Endothelial cell (in vitro differentiated cells): Measurements from ENCODE around the gene MAB21L1. TPM values are rescaled to one million over a fixed set of nuclear protein-coding genes. Genes with fewer than 3 reads are reported as not detected.

Experiments
- DNase-seq: peaks from one replicate; pipeline ENCODE4 v3.0.0; 2021; ENCODE audit warnings: low spot score
- H3K27ac Mint-ChIP-seq: one replicate; pipeline ENCODE4 v1.8.0; 2021; ENCODE audit warnings: mixed read lengths, inconsistent platforms; ENCODE audit not compliant: unreplicated experiment
- H3K27me3 Mint-ChIP-seq: one replicate; pipeline ENCODE4 v1.8.0; 2021; ENCODE audit warnings: mild to moderate bottlenecking, moderate library complexity, mixed read lengths, inconsistent platforms; ENCODE audit not compliant: unreplicated experiment
- H3K36me3 Mint-ChIP-seq: one replicate; pipeline ENCODE4 v1.8.0; 2021; ENCODE audit warnings: mild to moderate bottlenecking, low read depth, mixed read lengths, inconsistent platforms; ENCODE audit not compliant: unreplicated experiment
- H3K4me1 Mint-ChIP-seq: one replicate; pipeline ENCODE4 v1.8.0; 2021; ENCODE audit warnings: mild to moderate bottlenecking, mixed read lengths, inconsistent platforms; ENCODE audit not compliant: unreplicated experiment
- H3K4me3 Mint-ChIP-seq: one replicate; pipeline ENCODE4 v1.8.0; 2021; ENCODE audit warnings: mild to moderate bottlenecking, mixed read lengths, inconsistent platforms; ENCODE audit not compliant: unreplicated experiment
- H3K9me3 Mint-ChIP-seq: one replicate; pipeline ENCODE4 v1.8.0; 2021; ENCODE audit warnings: mixed read lengths, inconsistent platforms; ENCODE audit not compliant: unreplicated experiment
- CTCF ChIP-seq: fragments of 200-600 bp; sonication (generic); IDR thresholded peaks from one replicate; pipeline ENCODE4 v1.5.0; 2021; ENCODE audit warnings: antibody characterized with exemption; ENCODE audit not compliant: unreplicated experiment
- total RNA-seq: library from RNA; stranded (reverse); fragmentation: NEBNext Ultra II Directional; extraction: Animal tissue kit (Norgen Biotek cat#: 25700); gene quantifications from one replicate; pipeline ENCODE4 v1.2.1, GENCODE V29; 2021; ENCODE audit not compliant: unreplicated experiment

MAB21L1 gene
- total RNA-seq, 1 donor from 2014 or later = 0.13 TPM

- DNase-seq = no peak
- H3K4me1 Mint-ChIP-seq = peaks cover 12% of the 10 kb centered on the region
- no peak overlapping the region for H3K27ac Mint-ChIP-seq
- H3K36me3 Mint-ChIP-seq = no peaks in the 10 kb centered on the region
- H3K4me3 Mint-ChIP-seq = no peak overlapping the region
- TF ChIP-seq CTCF = no peak
- no peaks in the 10 kb centered on the region for H3K27me3 Mint-ChIP-seq
- no peaks in the 10 kb centered on the region for H3K9me3 Mint-ChIP-seq
Measured at GRCh38 chr13:35514061-35514477, 37.6 kb upstream of the MAB21L1 start.

GRCh38 chr13:35512271-35512920 lies 35.9 kb upstream of the MAB21L1 start:
- no peaks in the 10 kb centered on the region for H3K36me3 Mint-ChIP-seq
- TF ChIP-seq CTCF = no peak
- no peaks in the 10 kb centered on the region for H3K27me3 Mint-ChIP-seq
- no peak overlapping the region for H3K4me3 Mint-ChIP-seq
- H3K27ac Mint-ChIP-seq = peak overlapping the region; percentile 46
- no peak for DNase-seq
- H3K9me3 Mint-ChIP-seq = no peaks in the 10 kb centered on the region
- peaks cover 10% of the 10 kb centered on the region for H3K4me1 Mint-ChIP-seq

GRCh38 chr13:35502456-35502855 lies 26.0 kb upstream of the MAB21L1 start:
- no peaks in the 10 kb centered on the region for H3K27me3 Mint-ChIP-seq
- H3K9me3 Mint-ChIP-seq = no peaks in the 10 kb centered on the region
- H3K4me3 Mint-ChIP-seq = no peak overlapping the region
- DNase-seq = no peak
- no peaks in the 10 kb centered on the region for H3K4me1 Mint-ChIP-seq
- TF ChIP-seq CTCF = no peak
- no peaks in the 10 kb centered on the region for H3K36me3 Mint-ChIP-seq
- H3K27ac Mint-ChIP-seq = no peak overlapping the region

- H3K27me3 Mint-ChIP-seq = no peaks in the 10 kb centered on the region
- H3K4me1 Mint-ChIP-seq = no peaks in the 10 kb centered on the region
- no peak overlapping the region for H3K27ac Mint-ChIP-seq
Measured at GRCh38 chr13:35501661-35502235, 25.3 kb upstream of the MAB21L1 start.

More at GRCh38 chr13:35501661-35502235, 25.3 kb upstream of the MAB21L1 start:
- TF ChIP-seq CTCF = no peak
- Mint-ChIP-seq H3K9me3 (no peaks in the 10 kb centered on the region), H3K4me3 (no peak overlapping the region), H3K36me3 (no peaks in the 10 kb centered on the region)
- no peak for DNase-seq
